Natural killer cell (primary cell): ENCODE results near the gene STK32C. TPM values are rescaled to one million over a fixed set of nuclear protein-coding genes. Genes with fewer than 3 reads are reported as not detected.

Experiments
- ATAC-seq, 3 donors: fragments of 150-1000 bp in 2 of 3; fragments of 200-7000 bp in 1 of 3; cut with Tn5 transposase; 1 replicate in 1 of 3; 2 replicates in 2 of 3; pipeline ENCODE4 v1.10.0; 2021; ENCODE audit warnings: mild to moderate bottlenecking in 2 of 3, moderate library complexity in 2 of 3
- DNase-seq, 2 donors: peaks; one replicate each; pipeline versions ENCODE4 v3.0.0 to v3.0.0-alpha.2; 2013 to 2021; ENCODE audit warnings: mixed read lengths in 1 of 2
- H3K27ac ChIP-seq: one replicate; pipeline ENCODE4 v1.5.1; 2013; ENCODE audit warnings: mild to moderate bottlenecking, low read length
- H3K27me3 ChIP-seq: one replicate; pipeline ENCODE4 v1.6.1; 2013; ENCODE audit warnings: low read length; ENCODE audit not compliant: control insufficient read depth, insufficient read depth
- H3K36me3 ChIP-seq: one replicate; pipeline ENCODE4 v1.6.1; 2013; ENCODE audit warnings: low read length; ENCODE audit not compliant: control insufficient read depth, insufficient read depth
- H3K4me1 ChIP-seq: one replicate; pipeline ENCODE4 v1.6.1; 2013; ENCODE audit warnings: low read length; ENCODE audit not compliant: control insufficient read depth, insufficient read depth
- H3K4me3 ChIP-seq: one replicate; pipeline ENCODE4 v1.5.1; 2013; ENCODE audit warnings: low read length
- H3K9me3 ChIP-seq: one replicate; pipeline ENCODE4 v1.6.1; 2013; ENCODE audit warnings: low read length; ENCODE audit not compliant: control insufficient read depth, insufficient read depth
- H3K27ac Mint-ChIP-seq, 2 donors: one replicate each; pipeline ENCODE4 v1.8.0; 2022; ENCODE audit warnings: mild to moderate bottlenecking in 2 of 2, mixed read lengths in 2 of 2, moderate library complexity in 1 of 2
- H3K27me3 Mint-ChIP-seq, 2 donors: one replicate each; pipeline ENCODE4 v1.8.0; 2022; ENCODE audit warnings: low read depth in 2 of 2, mixed read lengths in 2 of 2
- H3K36me3 Mint-ChIP-seq: one replicate; pipeline ENCODE4 v1.8.0; 2022; ENCODE audit warnings: mixed read lengths
- H3K4me1 Mint-ChIP-seq, 2 donors: one replicate each; pipeline ENCODE4 v1.8.0; 2022; ENCODE audit warnings: mixed read lengths in 2 of 2
- H3K4me3 Mint-ChIP-seq: one replicate; pipeline ENCODE4 v1.8.0; 2022; ENCODE audit warnings: mild to moderate bottlenecking, moderate library complexity, mixed read lengths
- H3K9me3 Mint-ChIP-seq, 2 donors: one replicate each; pipeline ENCODE4 v1.8.0; 2022; ENCODE audit warnings: mixed read lengths in 2 of 2
- WGBS: methylation state at CpG from one replicate; pipeline ENCODE4 v1.1.7; 2013; ENCODE audit warnings: missing lambda C conversion rate; ENCODE audit not compliant: insufficient coverage; 5-methylcytosine and 5-hydroxymethylcytosine counted together
- intact Hi-C: fragments of 100-400 bp; cut with micrococcal nuclease; formaldehyde crosslinking; loops from one replicate; pipeline ENCODE4 v1.14.2; 2022
- total RNA-seq, 4 donors: library from RNA; stranded (reverse); fragments of 120-200 nt in 1 of 4; gene quantifications; one replicate each; pipeline versions ENCODE4 v1.2.3 to v1.2.4, GENCODE V29; 2013 to 2022
- TF ChIP-seq, protein P1 (sequence below): fragments of 200-600 bp; IDR thresholded peaks from one replicate; pipeline ENCODE4 v1.8.0; 2022; ENCODE audit warnings: antibody characterized with exemption

Gene STK32C
- total RNA-seq, 3 donors from 2014 or later (not counting 1 experiment from before 2014, with no cell fraction given): 12.7 to 22.1 (median 17.9) TPM

DNA sequence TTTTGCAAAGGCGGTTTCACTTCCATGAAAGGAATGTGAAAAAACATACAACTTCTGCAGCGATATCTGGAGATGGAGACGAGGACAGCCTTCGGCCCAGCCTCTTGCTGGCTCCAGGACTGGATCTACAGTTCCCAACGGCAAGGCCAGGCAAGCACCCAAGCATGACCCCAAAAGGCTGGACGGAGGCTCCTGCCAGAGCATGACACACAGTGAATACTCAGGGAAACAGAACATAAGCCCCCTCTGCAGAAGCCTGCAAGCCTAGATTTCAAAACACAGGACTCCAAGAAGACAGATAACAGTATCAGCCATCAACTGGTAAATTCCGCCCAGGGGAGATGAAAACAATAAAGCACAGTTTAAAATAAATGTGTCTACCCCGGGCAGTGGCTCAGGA lies 21.0 kb upstream of the STK32C start:
- Histone ChIP-seq H3K27ac (no peak overlapping the region), H3K36me3 (no peaks in the 10 kb centered on the region), H3K9me3 (no peaks in the 10 kb centered on the region), H3K4me1 (peaks cover 34% of the 10 kb centered on the region), H3K27me3 (no peaks in the 10 kb centered on the region), H3K4me3 (no peak overlapping the region)
- 95% methylated on average over 8 of the region's 8 CpGs for WGBS
- DNase-seq: no peak
- no peaks in the 10 kb centered on the region for H3K9me3 Mint-ChIP-seq
- H3K4me1 Mint-ChIP-seq: peaks cover 53 to 68% of the 10 kb centered on the region in 2 donors
- TF ChIP-seq, protein P1, sequence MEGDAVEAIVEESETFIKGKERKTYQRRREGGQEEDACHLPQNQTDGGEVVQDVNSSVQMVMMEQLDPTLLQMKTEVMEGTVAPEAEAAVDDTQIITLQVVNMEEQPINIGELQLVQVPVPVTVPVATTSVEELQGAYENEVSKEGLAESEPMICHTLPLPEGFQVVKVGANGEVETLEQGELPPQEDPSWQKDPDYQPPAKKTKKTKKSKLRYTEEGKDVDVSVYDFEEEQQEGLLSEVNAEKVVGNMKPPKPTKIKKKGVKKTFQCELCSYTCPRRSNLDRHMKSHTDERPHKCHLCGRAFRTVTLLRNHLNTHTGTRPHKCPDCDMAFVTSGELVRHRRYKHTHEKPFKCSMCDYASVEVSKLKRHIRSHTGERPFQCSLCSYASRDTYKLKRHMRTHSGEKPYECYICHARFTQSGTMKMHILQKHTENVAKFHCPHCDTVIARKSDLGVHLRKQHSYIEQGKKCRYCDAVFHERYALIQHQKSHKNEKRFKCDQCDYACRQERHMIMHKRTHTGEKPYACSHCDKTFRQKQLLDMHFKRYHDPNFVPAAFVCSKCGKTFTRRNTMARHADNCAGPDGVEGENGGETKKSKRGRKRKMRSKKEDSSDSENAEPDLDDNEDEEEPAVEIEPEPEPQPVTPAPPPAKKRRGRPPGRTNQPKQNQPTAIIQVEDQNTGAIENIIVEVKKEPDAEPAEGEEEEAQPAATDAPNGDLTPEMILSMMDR: no peak
- no peaks in the 10 kb centered on the region for H3K36me3 Mint-ChIP-seq
- peaks cover 0 to 2% of the 10 kb centered on the region in 2 donors for H3K27me3 Mint-ChIP-seq
- H3K4me3 Mint-ChIP-seq: peak overlapping the region; percentile 25
- ATAC-seq: no peak
- H3K27ac Mint-ChIP-seq: peak overlapping the region; percentile 73 to 96
- intact Hi-C loops: no loop called here

DNA sequence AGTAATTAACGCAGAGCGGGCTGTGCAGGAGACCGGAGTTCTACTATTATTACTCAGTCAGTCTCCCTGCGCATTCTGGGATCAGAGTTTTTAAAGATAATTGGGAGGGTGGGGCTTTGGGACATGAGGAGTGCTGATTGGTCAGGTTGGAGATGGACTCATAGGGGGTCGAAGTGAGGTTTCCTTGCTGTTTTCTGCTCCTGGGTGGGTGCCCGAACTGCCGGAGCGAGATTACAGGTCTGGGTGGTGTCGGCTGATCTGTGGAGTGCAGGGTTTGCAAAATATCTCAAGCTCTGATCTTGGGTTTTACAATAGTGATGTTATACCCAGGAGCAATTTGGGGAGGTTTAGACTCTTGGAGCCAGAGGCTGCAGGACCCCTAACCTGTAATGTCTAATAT lies 20.4 kb upstream of the STK32C start:
- Mint-ChIP-seq H3K4me1 (peaks cover 53 to 68% of the 10 kb centered on the region in 2 donors), H3K36me3 (no peaks in the 10 kb centered on the region), H3K27me3 (peaks cover 0 to 2% of the 10 kb centered on the region in 2 donors), H3K9me3 (no peaks in the 10 kb centered on the region), H3K4me3 (peak overlapping the region; percentile 25), H3K27ac (peak overlapping the region; percentile 38 to 96)
- Histone ChIP-seq H3K27ac (no peak overlapping the region), H3K27me3 (no peaks in the 10 kb centered on the region), H3K9me3 (no peaks in the 10 kb centered on the region), H3K4me3 (no peak overlapping the region), H3K4me1 (peaks cover 34% of the 10 kb centered on the region), H3K36me3 (no peaks in the 10 kb centered on the region)
- WGBS: 96% methylated on average over 9 of the region's 9 CpGs
- DNase-seq (no peak), ATAC-seq (no peak)
- TF ChIP-seq, protein P1: no peak
- intact Hi-C loops: no loop called here

DNA sequence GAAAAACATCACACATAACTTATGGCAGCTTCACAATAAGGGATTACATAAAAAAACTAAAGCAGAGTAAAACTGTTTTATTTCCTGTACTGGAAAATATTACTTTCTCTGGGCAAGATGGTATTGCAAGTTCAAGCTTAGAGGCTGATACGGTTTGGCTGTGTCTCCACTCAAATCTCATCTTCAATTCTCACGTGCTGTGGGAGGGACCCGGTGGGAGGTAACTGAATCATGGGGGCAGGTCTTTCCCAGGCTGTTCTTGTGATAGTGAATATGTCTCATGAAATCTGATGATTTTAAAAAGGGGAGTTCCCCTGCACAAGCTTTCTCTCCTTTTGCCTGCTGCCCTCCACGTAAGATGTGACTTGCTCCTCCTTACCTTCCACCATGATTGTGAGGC lies 19.2 kb upstream of the STK32C start:
- intact Hi-C loops: no loop called here
- H3K9me3 Mint-ChIP-seq: no peaks in the 10 kb centered on the region

More for the DNA sequence above, 19.2 kb upstream of the STK32C start:
- H3K9me3 ChIP-seq: no peaks in the 10 kb centered on the region
- peak overlapping the region in 1 of 2 donors; percentile 96 for H3K27ac Mint-ChIP-seq
- no peak overlapping the region for H3K27ac ChIP-seq
- H3K27me3 ChIP-seq: no peaks in the 10 kb centered on the region
- H3K36me3 Mint-ChIP-seq: no peaks in the 10 kb centered on the region
- DNase-seq: no peak
- peaks cover 47 to 58% of the 10 kb centered on the region in 2 donors for H3K4me1 Mint-ChIP-seq
- TF ChIP-seq, protein P1: no peak
- H3K36me3 ChIP-seq: no peaks in the 10 kb centered on the region
- no peak overlapping the region for H3K4me3 Mint-ChIP-seq
- ATAC-seq: no peak
- no peak overlapping the region for H3K4me3 ChIP-seq
- 68% methylated on average over 4 of the region's 4 CpGs for WGBS
- peaks cover 0 to 1% of the 10 kb centered on the region in 2 donors for H3K27me3 Mint-ChIP-seq
- H3K4me1 ChIP-seq: peaks cover 28% of the 10 kb centered on the region
